Loucy (cell line): ENCODE results near the gene OR14A16.

Experiments
- EZH2phosphoT487 ChIP-seq: fragments of 200-600 bp; IDR thresholded peaks from 2 replicates; pipeline ENCODE4 v1.6.1; 2018; ENCODE audit warnings: antibody characterized with exemption, mild to moderate bottlenecking, moderate library complexity, borderline replicate concordance
- TF ChIP-seq, protein P1 (sequence below): fragments of 200-600 bp; sonication (generic); conservative IDR thresholded peaks from 2 replicates; pipeline ENCODE4 v1.5.1; 2014; ENCODE audit warnings: mild to moderate bottlenecking, antibody characterized with exemption, low read length

DNA sequence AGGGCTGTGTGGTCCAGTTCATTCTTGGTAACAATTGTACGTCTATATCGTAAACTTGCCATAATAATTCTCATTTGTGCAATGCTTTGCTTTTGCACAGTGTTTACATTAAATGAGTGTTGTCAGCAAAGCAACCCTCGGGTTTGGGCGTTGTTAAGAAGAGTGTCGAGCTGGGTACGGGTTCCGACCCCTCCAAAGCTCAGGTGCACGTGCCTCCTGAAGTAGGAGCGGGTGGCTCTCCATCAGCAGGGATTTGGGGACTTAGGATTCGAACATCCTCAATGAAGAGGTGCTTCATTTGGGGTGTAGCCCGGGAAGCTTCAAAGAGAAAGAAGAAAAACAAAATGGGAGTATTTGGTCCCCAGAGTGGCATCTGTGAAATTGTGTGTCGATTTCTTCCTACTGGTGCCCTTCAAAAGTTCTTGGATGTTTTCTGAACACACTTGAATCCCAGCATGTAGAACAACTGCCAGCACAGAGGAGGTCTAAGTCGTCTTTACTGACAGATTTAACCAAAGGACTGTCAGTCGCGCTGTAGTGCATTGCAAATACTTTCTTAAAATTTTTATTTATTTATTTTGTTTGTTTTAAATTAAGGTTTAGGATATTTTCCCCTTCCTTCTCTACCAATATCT, 34.2 kb upstream of the OR14A16 start:
- TF ChIP-seq, protein P1, sequence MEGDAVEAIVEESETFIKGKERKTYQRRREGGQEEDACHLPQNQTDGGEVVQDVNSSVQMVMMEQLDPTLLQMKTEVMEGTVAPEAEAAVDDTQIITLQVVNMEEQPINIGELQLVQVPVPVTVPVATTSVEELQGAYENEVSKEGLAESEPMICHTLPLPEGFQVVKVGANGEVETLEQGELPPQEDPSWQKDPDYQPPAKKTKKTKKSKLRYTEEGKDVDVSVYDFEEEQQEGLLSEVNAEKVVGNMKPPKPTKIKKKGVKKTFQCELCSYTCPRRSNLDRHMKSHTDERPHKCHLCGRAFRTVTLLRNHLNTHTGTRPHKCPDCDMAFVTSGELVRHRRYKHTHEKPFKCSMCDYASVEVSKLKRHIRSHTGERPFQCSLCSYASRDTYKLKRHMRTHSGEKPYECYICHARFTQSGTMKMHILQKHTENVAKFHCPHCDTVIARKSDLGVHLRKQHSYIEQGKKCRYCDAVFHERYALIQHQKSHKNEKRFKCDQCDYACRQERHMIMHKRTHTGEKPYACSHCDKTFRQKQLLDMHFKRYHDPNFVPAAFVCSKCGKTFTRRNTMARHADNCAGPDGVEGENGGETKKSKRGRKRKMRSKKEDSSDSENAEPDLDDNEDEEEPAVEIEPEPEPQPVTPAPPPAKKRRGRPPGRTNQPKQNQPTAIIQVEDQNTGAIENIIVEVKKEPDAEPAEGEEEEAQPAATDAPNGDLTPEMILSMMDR: no peak
- TF ChIP-seq EZH2phosphoT487: no peak
